HepG2 (cell line): ENCODE data around the gene OSBPL8. TPM values are rescaled to one million over a fixed set of nuclear protein-coding genes. Genes with fewer than 3 reads are reported as not detected.

Source experiments
- ARNT2 ChIP-seq: sonication (generic); formaldehyde crosslinking; IDR thresholded peaks from 2 replicates; pipeline ENCODE4 v1.8.0; 2022; ENCODE audit warnings: mild to moderate bottlenecking, low read depth, missing genetic modification reagents, moderate library complexity
- GATA4 ChIP-seq: sonication (generic); IDR thresholded peaks from 2 replicates; pipeline ENCODE4 v1.6.1; 2016; ENCODE audit warnings: antibody characterized with exemption, low read depth, borderline replicate concordance
- GATAD2A ChIP-seq: IDR thresholded peaks from 2 replicates; pipeline ENCODE4 v1.6.1; 2016
- HDAC2 ChIP-seq: sonication (generic); formaldehyde crosslinking; IDR thresholded peaks from 2 replicates; pipeline ENCODE4 v1.4.0; 2020; ENCODE audit warnings: missing genetic modification reagents
- KLF9 ChIP-seq: IDR thresholded peaks from 2 replicates; pipeline ENCODE4 v1.6.1; 2016; ENCODE audit warnings: low read depth
- MXI1 ChIP-seq: IDR thresholded peaks from 3 replicates; pipeline ENCODE4 v1.6.1; 2012; ENCODE audit warnings: low read depth, low read length, inconsistent platforms, borderline replicate concordance
- RFX3 ChIP-seq: IDR thresholded peaks from 2 replicates; pipeline ENCODE4 v1.6.1; 2016; ENCODE audit warnings: missing biosample characterization, missing genetic modification reagents
- SUZ12 ChIP-seq: fragments of 150-350 bp; IDR thresholded peaks from 2 replicates; pipeline ENCODE4 v1.6.1; 2014; ENCODE audit warnings: low read depth, low read length
- TBX3 ChIP-seq: fragments of 450-650 bp; IDR thresholded peaks from 2 replicates; pipeline ENCODE4 v1.6.1; 2017; ENCODE audit warnings: antibody characterized with exemption, mild to moderate bottlenecking, inconsistent platforms, borderline replicate concordance
- ZKSCAN8 ChIP-seq: IDR thresholded peaks from 2 replicates; pipeline ENCODE4 v1.6.1; 2016; ENCODE audit warnings: borderline replicate concordance, missing genetic modification reagents, missing compliant biosample characterization
- ZNF20 ChIP-seq: sonication (generic); formaldehyde crosslinking; IDR thresholded peaks from 2 replicates; pipeline ENCODE4 v1.4.0; 2020; ENCODE audit warnings: mild to moderate bottlenecking, moderate library complexity, missing genetic modification reagents
- ZNF33B ChIP-seq: sonication (generic); formaldehyde crosslinking; IDR thresholded peaks from 2 replicates; pipeline ENCODE4 v1.5.1; 2020; ENCODE audit warnings: mild to moderate bottlenecking, missing genetic modification reagents
- ZNF367 ChIP-seq: sonication (generic); formaldehyde crosslinking; IDR thresholded peaks from 2 replicates; pipeline ENCODE4 v1.4.0; 2020; ENCODE audit warnings: missing genetic modification reagents, borderline replicate concordance
- ZNF552 ChIP-seq: sonication (generic); formaldehyde crosslinking; IDR thresholded peaks from 2 replicates; pipeline ENCODE4 v1.9.0; 2022; ENCODE audit warnings: missing genetic modification reagents, mild to moderate bottlenecking, borderline replicate concordance
- ZNF558 ChIP-seq: sonication (generic); formaldehyde crosslinking; IDR thresholded peaks from 2 replicates; pipeline ENCODE4 v1.9.0; 2022; ENCODE audit warnings: mild to moderate bottlenecking, missing genetic modification reagents, borderline replicate concordance
- ZNF577 ChIP-seq: sonication (generic); formaldehyde crosslinking; IDR thresholded peaks from 2 replicates; pipeline ENCODE4 v1.4.0; 2020; ENCODE audit warnings: mild to moderate bottlenecking, low read depth, missing genetic modification reagents, borderline replicate concordance
- ZNF850 ChIP-seq: sonication (generic); formaldehyde crosslinking; conservative IDR thresholded peaks from 2 replicates; pipeline ENCODE4 v1.9.0; 2021; ENCODE audit warnings: mild to moderate bottlenecking, missing genetic modification reagents
- ZNF883 ChIP-seq: sonication (generic); formaldehyde crosslinking; IDR thresholded peaks from 2 replicates; pipeline ENCODE4 v1.5.1; 2020; ENCODE audit warnings: mild to moderate bottlenecking, missing genetic modification reagents; ENCODE audit errors: not compliant biosample characterization
- ZSCAN22 ChIP-seq: sonication (generic); formaldehyde crosslinking; IDR thresholded peaks from 2 replicates; pipeline ENCODE4 v1.4.0; 2020; ENCODE audit warnings: mild to moderate bottlenecking, missing genetic modification reagents
- polyA plus RNA-seq, 8 experiments: library from polyadenylated mRNA; depleted of rRNA in 3 of 8; stranded (reverse) in 7 of 8; unstranded in 1 of 8; fragments of >200 nt; fragmentation: Illumina TruSeq in 4 of 8; extraction: Trizol in 4 of 8; gene quantifications; 2 replicates each; pipeline versions ENCODE4 v1.2.1 to v1.2.3, GENCODE V29; 2011 to 2016; ENCODE audit warnings: low read depth in 4 of 8, missing spikeins in 1 of 8, mixed read lengths in 1 of 8; ENCODE audit not compliant: insufficient read depth in 1 of 8
- total RNA-seq, 5 experiments: library from RNA; depleted of rRNA; stranded (reverse); fragments of >200 nt; fragmentation: Illumina TruSeq; extraction: Trizol; gene quantifications; 2 replicates each; pipeline ENCODE4 v1.2.3, GENCODE V29; 2016; ENCODE audit warnings: low read depth in 1 of 5
- TF ChIP-seq, protein P1 (sequence below): sonication (generic); formaldehyde crosslinking; IDR thresholded peaks from 2 replicates; pipeline ENCODE4 v1.5.0; 2020; ENCODE audit warnings: missing genetic modification reagents
- TF ChIP-seq, protein P2 (sequence below): sonication (generic); formaldehyde crosslinking; IDR thresholded peaks from 2 replicates; pipeline ENCODE4 v1.8.0; 2022; ENCODE audit warnings: mild to moderate bottlenecking, missing genetic modification reagents; ENCODE audit not compliant: insufficient replicate concordance
- TF ChIP-seq, protein P3 (sequence below): sonication (generic); formaldehyde crosslinking; IDR thresholded peaks from 2 replicates; pipeline ENCODE4 v1.5.0; 2020; ENCODE audit warnings: missing genetic modification reagents
- TF ChIP-seq, protein P4 (sequence below): sonication (generic); formaldehyde crosslinking; IDR thresholded peaks from 2 replicates; pipeline ENCODE4 v1.5.1; 2020; ENCODE audit warnings: mild to moderate bottlenecking, missing genetic modification reagents, moderate library complexity
- TF ChIP-seq, protein P5 (sequence below): IDR thresholded peaks from 2 replicates; pipeline ENCODE4 v1.6.1; 2016; ENCODE audit warnings: low read depth

The OSBPL8 gene
- total and polyA plus RNA-seq, 2 of the 13 experiments (the other 11 are each of a cell fraction or from before 2014, with no cell fraction given), result 11.0 to 33.9 TPM

DNA sequence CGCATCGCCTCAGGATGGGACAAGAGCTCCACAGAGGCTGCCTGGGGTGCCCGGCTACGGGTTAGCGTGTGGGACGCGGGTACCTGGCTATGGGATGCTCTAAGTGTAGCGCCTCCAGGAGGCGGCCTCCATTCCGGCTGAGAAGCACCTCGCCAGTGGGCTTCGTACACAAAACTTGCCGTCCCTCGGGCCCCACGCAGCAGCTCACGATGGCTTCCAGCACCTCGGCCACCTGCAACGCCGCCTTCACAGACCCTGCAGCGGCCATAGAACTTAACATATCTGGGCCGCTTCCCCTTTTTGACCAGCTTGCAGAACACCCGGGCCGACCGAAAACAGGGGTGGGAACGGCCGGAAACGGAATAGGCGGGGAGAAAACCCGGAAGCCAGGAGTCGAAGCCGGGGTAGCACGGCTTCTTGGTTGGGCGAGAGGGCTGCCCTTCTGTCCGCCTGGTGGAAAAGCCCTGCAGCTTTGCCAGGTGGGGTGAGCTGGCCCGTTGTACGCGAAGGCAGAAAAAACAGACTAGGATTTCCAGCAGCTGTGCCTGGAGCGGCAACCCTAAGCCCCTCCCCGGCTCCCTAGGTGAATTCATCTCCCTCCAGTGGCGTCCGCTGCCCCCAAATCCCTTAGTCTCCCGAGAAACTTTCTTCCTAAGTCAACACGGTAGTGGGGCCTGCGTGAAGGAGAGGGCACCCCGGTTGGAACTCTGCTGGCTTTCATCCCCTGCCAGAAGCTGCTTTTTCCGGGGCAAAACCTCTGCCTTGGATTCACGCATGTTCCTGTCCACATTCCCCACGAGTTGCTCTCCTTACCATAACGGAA, 211.3 kb downstream of the OSBPL8 start, which contains the start of gene BBS10 (continued):
- TF ChIP-seq ZNF558 (CRISPR knock-in tag) (no peak), KLF9 (CRISPR knock-in tag) (no peak), HDAC2 (CRISPR knock-in tag) (no peak), ZSCAN22 (CRISPR knock-in tag) (no peak; the same call in 1 of the 2 replicates), MXI1 (peak; percentile 58; the same call in 1 of the 3 replicates), GATA4 (0 out of 2 replicates have a peak, but pooled peaks have one; percentile 53), ZNF367 (CRISPR knock-in tag) (no peak; the same call in 1 of the 2 replicates), ARNT2 (CRISPR knock-in tag) (0 out of 2 replicates have a peak, but pooled peaks have one; percentile 10), ZNF20 (no peak), RFX3 (CRISPR knock-in tag) (no peak), GATAD2A (CRISPR knock-in tag) (no peak; the same call in 1 of the 2 replicates), TBX3 (no peak), ZNF552 (CRISPR knock-in tag) (0 out of 2 replicates have a peak, but pooled peaks have one; percentile 18), ZKSCAN8 (CRISPR knock-in tag) (no peak), ZNF850 (CRISPR knock-in tag) (no peak), ZNF33B (CRISPR knock-in tag) (peak; percentile 83; the same call in 1 of the 2 replicates), SUZ12 (no peak), ZNF577 (CRISPR knock-in tag) (no peak), ZNF883 (peak; percentile 49)
- TF ChIP-seq, protein P1, sequence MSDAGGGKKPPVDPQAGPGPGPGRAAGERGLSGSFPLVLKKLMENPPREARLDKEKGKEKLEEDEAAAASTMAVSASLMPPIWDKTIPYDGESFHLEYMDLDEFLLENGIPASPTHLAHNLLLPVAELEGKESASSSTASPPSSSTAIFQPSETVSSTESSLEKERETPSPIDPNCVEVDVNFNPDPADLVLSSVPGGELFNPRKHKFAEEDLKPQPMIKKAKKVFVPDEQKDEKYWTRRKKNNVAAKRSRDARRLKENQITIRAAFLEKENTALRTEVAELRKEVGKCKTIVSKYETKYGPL, result no peak
- TF ChIP-seq, protein P2, sequence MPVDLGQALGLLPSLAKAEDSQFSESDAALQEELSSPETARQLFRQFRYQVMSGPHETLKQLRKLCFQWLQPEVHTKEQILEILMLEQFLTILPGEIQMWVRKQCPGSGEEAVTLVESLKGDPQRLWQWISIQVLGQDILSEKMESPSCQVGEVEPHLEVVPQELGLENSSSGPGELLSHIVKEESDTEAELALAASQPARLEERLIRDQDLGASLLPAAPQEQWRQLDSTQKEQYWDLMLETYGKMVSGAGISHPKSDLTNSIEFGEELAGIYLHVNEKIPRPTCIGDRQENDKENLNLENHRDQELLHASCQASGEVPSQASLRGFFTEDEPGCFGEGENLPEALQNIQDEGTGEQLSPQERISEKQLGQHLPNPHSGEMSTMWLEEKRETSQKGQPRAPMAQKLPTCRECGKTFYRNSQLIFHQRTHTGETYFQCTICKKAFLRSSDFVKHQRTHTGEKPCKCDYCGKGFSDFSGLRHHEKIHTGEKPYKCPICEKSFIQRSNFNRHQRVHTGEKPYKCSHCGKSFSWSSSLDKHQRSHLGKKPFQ, result no peak
- TF ChIP-seq, protein P3, sequence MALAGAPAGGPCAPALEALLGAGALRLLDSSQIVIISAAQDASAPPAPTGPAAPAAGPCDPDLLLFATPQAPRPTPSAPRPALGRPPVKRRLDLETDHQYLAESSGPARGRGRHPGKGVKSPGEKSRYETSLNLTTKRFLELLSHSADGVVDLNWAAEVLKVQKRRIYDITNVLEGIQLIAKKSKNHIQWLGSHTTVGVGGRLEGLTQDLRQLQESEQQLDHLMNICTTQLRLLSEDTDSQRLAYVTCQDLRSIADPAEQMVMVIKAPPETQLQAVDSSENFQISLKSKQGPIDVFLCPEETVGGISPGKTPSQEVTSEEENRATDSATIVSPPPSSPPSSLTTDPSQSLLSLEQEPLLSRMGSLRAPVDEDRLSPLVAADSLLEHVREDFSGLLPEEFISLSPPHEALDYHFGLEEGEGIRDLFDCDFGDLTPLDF (CRISPR knock-in tag), result peak; percentile 66
- TF ChIP-seq, protein P4, sequence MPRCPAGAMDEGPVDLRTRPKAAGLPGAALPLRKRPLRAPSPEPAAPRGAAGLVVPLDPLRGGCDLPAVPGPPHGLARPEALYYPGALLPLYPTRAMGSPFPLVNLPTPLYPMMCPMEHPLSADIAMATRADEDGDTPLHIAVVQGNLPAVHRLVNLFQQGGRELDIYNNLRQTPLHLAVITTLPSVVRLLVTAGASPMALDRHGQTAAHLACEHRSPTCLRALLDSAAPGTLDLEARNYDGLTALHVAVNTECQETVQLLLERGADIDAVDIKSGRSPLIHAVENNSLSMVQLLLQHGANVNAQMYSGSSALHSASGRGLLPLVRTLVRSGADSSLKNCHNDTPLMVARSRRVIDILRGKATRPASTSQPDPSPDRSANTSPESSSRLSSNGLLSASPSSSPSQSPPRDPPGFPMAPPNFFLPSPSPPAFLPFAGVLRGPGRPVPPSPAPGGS (CRISPR knock-in tag), result peak; percentile 46; the same call in 1 of the 2 replicates
- TF ChIP-seq, protein P5, sequence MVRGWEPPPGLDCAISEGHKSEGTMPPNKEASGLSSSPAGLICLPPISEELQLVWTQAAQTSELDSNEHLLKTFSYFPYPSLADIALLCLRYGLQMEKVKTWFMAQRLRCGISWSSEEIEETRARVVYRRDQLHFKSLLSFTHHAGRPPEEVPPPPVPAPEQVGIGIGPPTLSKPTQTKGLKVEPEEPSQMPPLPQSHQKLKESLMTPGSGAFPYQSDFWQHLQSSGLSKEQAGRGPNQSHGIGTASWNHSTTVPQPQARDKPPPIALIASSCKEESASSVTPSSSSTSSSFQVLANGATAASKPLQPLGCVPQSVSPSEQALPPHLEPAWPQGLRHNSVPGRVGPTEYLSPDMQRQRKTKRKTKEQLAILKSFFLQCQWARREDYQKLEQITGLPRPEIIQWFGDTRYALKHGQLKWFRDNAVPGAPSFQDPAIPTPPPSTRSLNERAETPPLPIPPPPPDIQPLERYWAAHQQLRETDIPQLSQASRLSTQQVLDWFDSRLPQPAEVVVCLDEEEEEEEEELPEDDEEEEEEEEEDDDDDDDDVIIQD (CRISPR knock-in tag), result no peak
